ENCODE data around the gene SLC6A4.

DNA sequence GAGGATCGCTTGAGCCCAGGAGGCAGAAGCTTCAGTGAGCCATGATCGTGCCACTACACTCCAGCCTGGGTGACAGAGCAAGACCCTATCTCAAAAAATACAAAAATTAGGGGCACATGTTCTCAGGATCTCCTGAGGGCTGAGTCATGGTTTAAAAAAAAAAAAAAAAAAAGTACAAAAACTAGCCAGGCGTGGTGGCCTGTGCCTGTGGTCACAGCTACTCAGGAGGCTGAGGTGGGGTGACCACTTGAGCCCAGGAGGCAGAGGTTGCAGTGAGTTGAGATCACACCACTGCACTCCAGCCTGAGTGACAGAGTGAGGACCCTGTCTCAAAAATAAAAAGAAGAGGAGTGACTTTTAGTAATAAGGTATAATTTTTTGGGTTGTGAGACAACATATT lies 39.4 kb upstream of the SLC6A4 start:
- TF ChIP-seq, protein P1, sequence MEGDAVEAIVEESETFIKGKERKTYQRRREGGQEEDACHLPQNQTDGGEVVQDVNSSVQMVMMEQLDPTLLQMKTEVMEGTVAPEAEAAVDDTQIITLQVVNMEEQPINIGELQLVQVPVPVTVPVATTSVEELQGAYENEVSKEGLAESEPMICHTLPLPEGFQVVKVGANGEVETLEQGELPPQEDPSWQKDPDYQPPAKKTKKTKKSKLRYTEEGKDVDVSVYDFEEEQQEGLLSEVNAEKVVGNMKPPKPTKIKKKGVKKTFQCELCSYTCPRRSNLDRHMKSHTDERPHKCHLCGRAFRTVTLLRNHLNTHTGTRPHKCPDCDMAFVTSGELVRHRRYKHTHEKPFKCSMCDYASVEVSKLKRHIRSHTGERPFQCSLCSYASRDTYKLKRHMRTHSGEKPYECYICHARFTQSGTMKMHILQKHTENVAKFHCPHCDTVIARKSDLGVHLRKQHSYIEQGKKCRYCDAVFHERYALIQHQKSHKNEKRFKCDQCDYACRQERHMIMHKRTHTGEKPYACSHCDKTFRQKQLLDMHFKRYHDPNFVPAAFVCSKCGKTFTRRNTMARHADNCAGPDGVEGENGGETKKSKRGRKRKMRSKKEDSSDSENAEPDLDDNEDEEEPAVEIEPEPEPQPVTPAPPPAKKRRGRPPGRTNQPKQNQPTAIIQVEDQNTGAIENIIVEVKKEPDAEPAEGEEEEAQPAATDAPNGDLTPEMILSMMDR (optimal IDR thresholded peaks at IDR 0.05 in 1 of 3, IDR thresholded peaks at IDR 0.05 in 1 of 3, conservative IDR thresholded peaks at IDR 0.05 in 1 of 3; ENCODE audit: extremely low read depth in 1 of 3, insufficient read depth in 2 of 3, low read length in 3 of 3): no peak
- no peak for TF ChIP-seq EZH2 (IDR thresholded peaks at IDR 0.05; ENCODE audit: low read length)

Measured in keratinocyte (primary cell).